Subcutaneous preadipocyte (primary cell): ENCODE data around the gene C1orf216. TPM values are rescaled to one million over a fixed set of nuclear protein-coding genes. Genes with fewer than 3 reads are reported as not detected.

ENCODE experiments used
- total RNA-seq: library from RNA; depleted of rRNA; stranded (reverse); fragments of >200 nt; gene quantifications from 2 replicates; pipeline ENCODE4 v1.2.3, GENCODE V29; 2012

The C1orf216 gene
- total RNA-seq = 11.8 and 13.3 TPM in 2 replicates

GRCh38 chr1:35718492-35719336, at the start of gene C1orf216:
TSS of gene C1orf216 (minus strand) at chr1:35718884. CDS start at chr1:35716321, 2,563 bp downstream.

Other genes with a start within 250 kb of the C1orf216 start
- gene KIAA0319L, start 161.5 kb downstream of the C1orf216 start, total RNA-seq = 38.2 and 49.3 TPM in 2 replicates
- gene NCDN, start 161.1 kb downstream of the C1orf216 start, total RNA-seq = 37.3 and 38.6 TPM in 2 replicates
- gene TFAP2E, start 145.6 kb downstream of the C1orf216 start, total RNA-seq = under 0.01 and 0.20 TPM in 2 replicates
- 19.8 and 23.3 TPM in 2 replicates for gene PSMB2, start 77.4 kb downstream of the C1orf216 start, total RNA-seq
- 9.9 and 22.7 TPM in 2 replicates for gene CLSPN, start 51.1 kb upstream of the C1orf216 start, total RNA-seq
- gene AGO4, start 89.1 kb upstream of the C1orf216 start, total RNA-seq = 12.5 and 14.3 TPM in 2 replicates
- gene AGO1, start 164.3 kb upstream of the C1orf216 start, total RNA-seq = 15.4 and 23.7 TPM in 2 replicates
- 11.4 and 14.3 TPM in 2 replicates for gene AGO3, start 212.2 kb upstream of the C1orf216 start, total RNA-seq